ENCODE measurements around the gene METTL6. TPM values are rescaled to one million over a fixed set of nuclear protein-coding genes. Genes with fewer than 3 reads are reported as not detected.
A peak's percentile ranks its signal among the peaks of the same experiment; 100 is the strongest.

METTL6 gene
- total RNA-seq, 4 donors from 2014 or later, result 2.6 to 9.6 (median 9.0) TPM

GRCh38 chr3:15384510-15385237 is 42.7 kb downstream of the METTL6 start:
- WGBS, 2 donors (ENCODE audit: low coverage in 1 of 2), result 77 to 89% methylated on average over 3 to 4 of the region's 4 CpGs
- intact Hi-C loops (cut with DNase I; ENCODE audit: low total_unique reads), result no loop called here

GRCh38 chr3:15382405-15382923 is 44.9 kb downstream of the METTL6 start:
- intact Hi-C loops (cut with DNase I; ENCODE audit: low total_unique reads), result no loop called here

More at GRCh38 chr3:15384510-15385237, 42.7 kb downstream of the METTL6 start:
- H3K9me3 ChIP-seq, result no peaks in the 10 kb centered on the region
- peaks cover 0 to 15% (median 3%) of the 10 kb centered on the region in 4 donors for H3K4me1 ChIP-seq
- peak overlapping the region; percentile 19 to 65 (median 36) for H3K27ac ChIP-seq
- TF ChIP-seq POLR2AphosphoS5 (IDR thresholded peaks at IDR 0.05) (no peak), POLR2A (IDR thresholded peaks at IDR 0.05) (no peak), EP300 (IDR thresholded peaks at IDR 0.05; ENCODE audit: low read depth) (no peak)
- TF ChIP-seq, protein P1, sequence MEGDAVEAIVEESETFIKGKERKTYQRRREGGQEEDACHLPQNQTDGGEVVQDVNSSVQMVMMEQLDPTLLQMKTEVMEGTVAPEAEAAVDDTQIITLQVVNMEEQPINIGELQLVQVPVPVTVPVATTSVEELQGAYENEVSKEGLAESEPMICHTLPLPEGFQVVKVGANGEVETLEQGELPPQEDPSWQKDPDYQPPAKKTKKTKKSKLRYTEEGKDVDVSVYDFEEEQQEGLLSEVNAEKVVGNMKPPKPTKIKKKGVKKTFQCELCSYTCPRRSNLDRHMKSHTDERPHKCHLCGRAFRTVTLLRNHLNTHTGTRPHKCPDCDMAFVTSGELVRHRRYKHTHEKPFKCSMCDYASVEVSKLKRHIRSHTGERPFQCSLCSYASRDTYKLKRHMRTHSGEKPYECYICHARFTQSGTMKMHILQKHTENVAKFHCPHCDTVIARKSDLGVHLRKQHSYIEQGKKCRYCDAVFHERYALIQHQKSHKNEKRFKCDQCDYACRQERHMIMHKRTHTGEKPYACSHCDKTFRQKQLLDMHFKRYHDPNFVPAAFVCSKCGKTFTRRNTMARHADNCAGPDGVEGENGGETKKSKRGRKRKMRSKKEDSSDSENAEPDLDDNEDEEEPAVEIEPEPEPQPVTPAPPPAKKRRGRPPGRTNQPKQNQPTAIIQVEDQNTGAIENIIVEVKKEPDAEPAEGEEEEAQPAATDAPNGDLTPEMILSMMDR (IDR thresholded peaks at IDR 0.05), result no peak
- DNase-seq, result no peak
- in situ Hi-C loops (cut with MboI; ENCODE audit: low pct_ligation_motif_present in 1 of 4, low pct_unique_long_range_greater_than_20kb in 1 of 4, low sequenced_read_pairs in 3 of 4), result loop anchor here in 3 of 4 donors (10.0 kb wide), 1 partner anchor 120 kb away; no protein-coding TSS in a partner anchor
- no peaks in the 10 kb centered on the region for H3K27me3 ChIP-seq
- H3K4me3 ChIP-seq, result no peak overlapping the region
- H3K36me3 ChIP-seq, result no peaks in the 10 kb centered on the region

DNA sequence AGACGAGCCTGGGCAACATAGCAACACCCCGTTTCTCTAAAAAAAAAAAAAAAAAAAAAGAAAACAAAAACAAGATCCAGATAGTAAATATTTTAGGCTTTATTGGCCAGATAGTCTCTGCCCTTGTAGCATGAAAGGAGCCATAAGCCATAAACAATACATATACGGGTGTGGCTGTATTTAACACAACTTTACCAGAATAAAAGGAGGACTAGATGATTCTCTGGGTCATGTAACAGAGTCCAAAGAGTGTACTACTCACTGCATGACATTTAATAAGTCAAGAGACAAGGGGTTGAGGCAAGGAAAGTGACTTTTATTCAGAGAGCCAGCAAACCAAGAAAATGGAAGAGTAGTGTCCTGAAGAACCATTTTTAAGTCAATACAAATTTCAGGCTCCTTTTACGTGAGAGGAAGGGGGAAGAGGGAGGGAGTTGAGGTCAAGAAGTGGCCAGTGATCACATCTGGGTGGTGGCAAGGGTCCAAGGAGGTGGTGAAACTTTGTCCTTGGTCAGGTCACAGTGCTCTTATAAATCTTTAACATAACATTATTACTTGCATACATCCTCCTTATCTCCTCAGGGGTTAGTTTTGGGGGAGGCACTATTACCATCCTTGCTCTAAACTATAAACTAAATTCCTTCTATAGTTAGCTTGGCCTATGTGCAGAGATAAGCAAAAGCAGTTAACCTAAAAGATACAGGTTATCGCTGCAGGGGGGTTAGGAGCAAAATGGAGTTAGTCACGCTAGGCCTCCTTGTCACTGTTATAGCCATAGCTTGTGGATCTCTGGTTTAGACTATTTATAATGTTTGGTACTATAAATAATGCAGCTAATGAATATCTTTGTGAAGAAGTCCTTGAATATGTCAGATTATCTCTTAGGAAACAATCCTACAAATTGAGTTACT is 46.1 kb downstream of the METTL6 start:
- WGBS, 2 donors (ENCODE audit: low coverage in 1 of 2), result 64 to 65% methylated on average over 6 of the region's 6 CpGs
- Histone ChIP-seq H3K4me1 (peaks cover 3 to 17% (median 6%) of the 10 kb centered on the region in 4 donors), H3K4me3 (no peak overlapping the region), H3K27ac (peak overlapping the region in 1 of 4 donors; percentile 19), H3K36me3 (no peaks in the 10 kb centered on the region), H3K9me3 (no peaks in the 10 kb centered on the region), H3K27me3 (no peaks in the 10 kb centered on the region)
- intact Hi-C loops (cut with DNase I; ENCODE audit: low total_unique reads), result no loop called here
- TF ChIP-seq, protein P1 (IDR thresholded peaks at IDR 0.05), result no peak
- no peak for TF ChIP-seq EP300 (IDR thresholded peaks at IDR 0.05; ENCODE audit: low read depth)
- TF ChIP-seq POLR2AphosphoS5 (IDR thresholded peaks at IDR 0.05), result no peak
- no peak for TF ChIP-seq POLR2A (IDR thresholded peaks at IDR 0.05)
- in situ Hi-C loops (cut with MboI; ENCODE audit: low pct_ligation_motif_present in 1 of 4, low pct_unique_long_range_greater_than_20kb in 1 of 4, low sequenced_read_pairs in 3 of 4), result loop anchor here in 3 of 4 donors (10.0 kb wide), 1 partner anchor 116 kb away; no protein-coding TSS in a partner anchor
- peak; percentile 28 for DNase-seq

More at GRCh38 chr3:15382405-15382923, 44.9 kb downstream of the METTL6 start:
- no peak for DNase-seq
- Histone ChIP-seq H3K4me1 (peaks cover 3 to 19% (median 6%) of the 10 kb centered on the region in 4 donors), H3K4me3 (no peak overlapping the region), H3K27ac (no peak overlapping the region), H3K9me3 (no peaks in the 10 kb centered on the region), H3K36me3 (no peaks in the 10 kb centered on the region), H3K27me3 (no peaks in the 10 kb centered on the region)
- in situ Hi-C loops (cut with MboI; ENCODE audit: low pct_ligation_motif_present in 1 of 4, low pct_unique_long_range_greater_than_20kb in 1 of 4, low sequenced_read_pairs in 3 of 4), result loop anchor here in 3 of 4 donors (10.0 kb wide), 1 partner anchor 118 kb away; no protein-coding TSS in a partner anchor
- TF ChIP-seq EP300 (IDR thresholded peaks at IDR 0.05; ENCODE audit: low read depth) (no peak), POLR2AphosphoS5 (IDR thresholded peaks at IDR 0.05) (no peak), POLR2A (IDR thresholded peaks at IDR 0.05) (no peak)
- TF ChIP-seq, protein P1 (IDR thresholded peaks at IDR 0.05), result no peak
- WGBS, 2 donors (ENCODE audit: low coverage in 1 of 2), result 80 to 88% methylated on average over 2 to 3 of the region's 3 CpGs
